Renal cortical epithelial cell (primary cell): ENCODE results near the gene UBE2M. TPM values are rescaled to one million over a fixed set of nuclear protein-coding genes. Genes with fewer than 3 reads are reported as not detected.

Source experiments
- DNase-seq: peaks from one replicate; pipeline ENCODE4 v3.0.0-alpha.2; 2011; ENCODE audit warnings: low read depth
- total RNA-seq: library from RNA; depleted of rRNA; stranded (reverse); fragments of >200 nt; gene quantifications from 2 replicates; pipeline ENCODE4 v1.2.3, GENCODE V29; 2014

UBE2M gene
- total RNA-seq, 1 donor from 2014 or later: 39.4 TPM

DNA sequence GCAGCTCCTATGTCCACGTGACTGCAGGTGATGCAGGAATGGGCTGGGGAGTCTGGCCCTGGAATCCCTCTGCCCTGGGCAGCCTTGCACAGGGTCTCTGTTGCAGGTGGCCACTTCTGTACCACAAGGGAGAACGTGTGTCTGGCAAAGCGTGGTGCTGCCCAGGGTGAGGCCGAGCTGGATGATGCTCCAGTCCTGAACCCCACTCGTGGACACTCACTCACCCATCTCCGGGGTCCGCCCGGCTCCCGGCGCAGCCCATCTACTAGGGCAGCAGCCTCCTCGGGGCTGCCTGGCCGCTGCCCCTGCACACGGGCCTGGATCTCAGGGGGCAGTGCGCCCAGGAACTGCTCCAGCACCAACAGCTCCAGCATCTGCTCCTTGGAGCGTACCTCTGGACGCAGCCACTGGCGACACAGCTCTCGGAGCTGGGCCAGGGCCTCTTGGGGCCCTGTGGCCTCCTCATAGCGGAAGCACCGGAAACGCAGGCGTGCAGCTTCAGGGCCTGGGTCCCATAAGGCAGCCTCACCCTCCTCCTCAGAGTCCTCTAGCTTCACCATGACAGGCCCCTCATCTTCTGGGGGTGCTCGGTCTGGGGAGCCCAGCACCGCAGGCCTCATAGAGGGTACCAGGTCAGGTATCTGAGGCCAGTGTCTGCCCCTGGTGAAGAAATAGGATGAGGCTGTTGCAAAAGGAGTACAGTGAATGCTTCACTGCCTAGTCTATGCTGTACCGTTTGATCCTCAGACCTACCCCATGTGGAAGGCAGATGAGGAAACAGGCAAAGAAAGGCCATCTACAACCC, 12.6 kb upstream of the UBE2M start:
- no peak for DNase-seq

DNA sequence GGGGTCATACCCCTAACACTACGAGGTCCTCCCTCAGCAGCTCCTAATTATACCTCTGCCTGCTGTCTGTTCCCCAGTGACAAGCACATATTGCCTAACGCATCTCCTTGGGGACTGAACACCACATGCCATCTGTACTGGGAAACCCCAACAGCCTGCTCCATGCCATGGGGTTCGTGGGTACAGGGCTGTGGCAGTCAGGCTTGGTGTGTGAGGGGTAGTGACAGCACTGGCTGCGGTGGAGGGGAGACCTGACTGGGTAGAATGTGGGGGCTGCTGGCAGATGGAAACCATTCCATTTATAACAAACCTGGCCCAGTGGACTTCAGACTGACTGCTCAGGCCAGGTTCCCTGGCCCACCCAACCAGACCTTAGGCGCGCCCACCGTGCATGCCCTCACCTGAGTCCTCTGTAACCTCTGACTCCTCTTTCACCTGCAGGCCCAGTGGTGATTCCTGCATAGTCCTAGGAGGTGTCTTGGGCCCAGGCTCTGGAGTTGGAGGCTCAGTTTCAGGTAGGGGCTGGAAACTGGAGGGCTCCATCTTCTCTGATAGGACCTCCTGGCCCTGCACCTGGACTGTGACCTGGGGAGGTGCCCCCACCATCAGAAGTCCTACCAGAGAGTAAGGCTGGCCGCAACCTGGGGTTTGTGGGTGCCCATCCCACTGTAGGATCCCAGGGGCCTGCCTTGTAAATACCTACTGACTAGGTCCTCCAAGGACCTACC, 11.7 kb upstream of the UBE2M start:
- DNase-seq: no peak

DNA sequence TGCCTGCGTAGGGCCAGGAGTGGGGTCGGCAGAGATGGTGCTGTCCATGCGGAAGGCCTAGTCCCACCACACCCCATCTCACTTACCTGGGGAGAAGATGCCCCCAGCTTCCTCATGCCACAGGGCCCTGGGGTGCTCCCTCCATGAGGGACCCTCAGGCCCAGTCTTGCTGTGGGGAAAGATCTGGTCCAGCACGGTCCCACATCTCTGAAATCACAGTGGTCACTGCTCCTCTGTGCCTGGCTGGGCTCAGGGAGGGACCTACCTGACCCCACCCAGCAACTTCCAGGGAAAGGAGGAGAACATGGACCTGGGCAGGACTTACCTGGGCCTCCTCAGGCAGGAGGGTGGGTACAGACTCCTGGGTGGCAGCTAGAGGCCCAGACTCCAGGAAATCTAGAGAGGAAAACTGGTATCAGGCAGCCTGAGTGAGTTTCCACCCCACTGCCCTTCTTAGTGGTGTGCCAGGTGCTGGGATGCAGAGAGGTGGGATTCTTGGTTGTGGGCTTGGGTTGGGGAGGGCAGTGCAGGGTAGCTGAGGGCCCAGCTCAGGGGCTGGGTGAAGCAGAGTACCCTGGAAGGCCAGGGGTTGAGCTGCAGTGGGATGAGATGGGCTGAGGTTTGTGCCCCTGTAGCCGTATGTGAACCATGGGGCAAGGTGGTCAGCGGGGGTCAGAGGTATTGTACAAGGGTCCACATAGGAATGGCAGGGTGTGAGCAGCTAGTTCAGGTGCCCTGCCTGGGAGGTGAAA, 11.0 kb upstream of the UBE2M start:
- no peak for DNase-seq

DNA sequence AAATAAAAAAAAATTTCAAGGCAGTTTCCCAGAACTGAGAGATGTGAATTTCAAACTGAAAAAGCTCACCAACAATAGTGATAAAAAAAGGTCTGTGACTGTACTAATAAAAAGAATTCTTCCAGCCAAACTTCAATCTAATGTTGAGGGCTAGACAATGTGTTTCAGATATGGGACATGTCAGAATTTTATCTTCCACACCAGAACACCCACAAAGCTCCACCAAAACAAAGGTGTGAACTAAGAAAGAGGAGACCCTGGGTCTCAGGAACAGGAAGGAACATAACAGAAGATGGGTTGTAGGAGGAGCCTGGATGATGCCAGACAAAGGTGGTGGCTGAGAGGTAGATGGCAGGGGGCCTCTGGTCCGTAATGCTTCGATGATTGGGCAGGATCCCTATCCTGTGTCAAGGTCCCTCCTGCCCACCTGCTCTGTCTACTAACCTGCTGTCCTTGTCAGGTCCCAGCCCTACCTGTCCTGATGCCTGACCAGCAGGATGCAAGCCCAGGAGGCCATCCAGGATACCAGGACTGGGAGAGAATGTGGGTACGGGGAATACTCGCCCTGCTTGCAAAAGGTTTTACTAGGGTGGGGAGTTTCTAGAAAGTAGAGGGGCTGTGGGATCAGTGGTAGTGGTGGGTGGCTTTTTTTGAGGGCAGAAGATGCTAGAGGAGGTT, 10.2 kb upstream of the UBE2M start:
- no peak for DNase-seq

DNA sequence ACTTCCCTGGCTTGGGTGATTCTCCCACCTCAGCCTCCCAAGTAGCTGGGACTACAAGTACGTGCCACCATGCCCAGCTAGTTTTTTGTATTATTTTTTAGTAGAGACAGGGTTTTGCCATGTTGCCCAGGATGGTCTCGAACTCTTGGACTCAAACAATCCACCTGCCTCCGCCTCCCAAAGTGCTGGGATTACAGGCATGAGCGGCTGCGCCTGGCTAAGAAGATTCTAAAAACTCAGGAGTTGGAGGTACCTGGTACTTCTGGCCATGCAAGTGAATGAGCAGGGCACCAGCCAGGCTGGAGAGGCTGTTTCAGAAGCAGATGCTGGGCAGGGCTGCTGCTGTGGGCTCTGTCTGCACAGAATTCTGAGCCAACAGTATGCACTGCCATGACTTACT, 8.6 kb upstream of the UBE2M start:
- DNase-seq: no peak

DNA sequence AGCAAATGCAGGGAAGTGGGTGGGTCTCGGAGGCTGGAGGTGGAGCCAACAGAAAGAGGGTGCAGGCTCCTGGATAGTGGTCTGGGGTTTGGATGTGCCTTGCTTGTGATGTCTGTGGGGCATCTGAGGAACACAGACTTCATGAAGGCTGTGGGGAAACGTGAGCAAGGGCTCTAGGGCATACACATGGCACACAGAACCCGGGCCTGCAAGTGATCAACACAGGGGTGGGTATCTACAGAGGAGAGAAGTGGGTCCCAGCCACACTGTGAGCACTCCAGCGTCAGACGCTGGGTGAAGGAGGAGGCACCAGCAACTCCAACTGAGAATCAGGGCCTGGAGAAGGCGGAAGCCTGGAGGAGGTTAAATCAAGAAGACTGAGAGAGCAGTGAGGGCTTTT, 5.4 kb upstream of the UBE2M start:
- no peak for DNase-seq

DNA sequence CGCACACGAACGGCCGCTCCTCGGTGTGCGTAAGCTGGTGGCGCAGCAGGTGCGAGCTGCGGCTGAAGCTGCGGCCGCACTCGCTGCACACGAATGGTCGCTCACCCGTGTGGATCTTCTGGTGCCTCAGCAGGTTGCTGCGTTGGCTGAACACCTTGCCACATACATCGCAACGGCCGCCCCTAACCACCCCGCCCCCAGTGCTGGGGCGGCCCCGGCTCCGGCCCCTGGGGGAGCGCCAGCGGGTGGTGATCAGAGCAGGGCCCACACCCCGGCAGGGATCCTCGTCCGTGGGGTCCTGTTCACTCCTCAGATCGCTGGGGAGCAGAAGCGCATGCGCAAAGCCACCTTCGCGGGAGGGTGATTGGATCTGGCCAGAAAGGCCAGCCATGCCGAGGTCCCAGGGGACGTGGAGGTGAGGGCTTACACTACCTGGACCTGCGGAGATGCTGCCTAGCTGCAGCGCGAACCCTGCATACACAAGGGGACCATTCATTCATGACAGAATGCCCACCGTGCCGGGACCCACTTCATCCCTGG, 4.7 kb upstream of the UBE2M start:
- no peak for DNase-seq

DNA sequence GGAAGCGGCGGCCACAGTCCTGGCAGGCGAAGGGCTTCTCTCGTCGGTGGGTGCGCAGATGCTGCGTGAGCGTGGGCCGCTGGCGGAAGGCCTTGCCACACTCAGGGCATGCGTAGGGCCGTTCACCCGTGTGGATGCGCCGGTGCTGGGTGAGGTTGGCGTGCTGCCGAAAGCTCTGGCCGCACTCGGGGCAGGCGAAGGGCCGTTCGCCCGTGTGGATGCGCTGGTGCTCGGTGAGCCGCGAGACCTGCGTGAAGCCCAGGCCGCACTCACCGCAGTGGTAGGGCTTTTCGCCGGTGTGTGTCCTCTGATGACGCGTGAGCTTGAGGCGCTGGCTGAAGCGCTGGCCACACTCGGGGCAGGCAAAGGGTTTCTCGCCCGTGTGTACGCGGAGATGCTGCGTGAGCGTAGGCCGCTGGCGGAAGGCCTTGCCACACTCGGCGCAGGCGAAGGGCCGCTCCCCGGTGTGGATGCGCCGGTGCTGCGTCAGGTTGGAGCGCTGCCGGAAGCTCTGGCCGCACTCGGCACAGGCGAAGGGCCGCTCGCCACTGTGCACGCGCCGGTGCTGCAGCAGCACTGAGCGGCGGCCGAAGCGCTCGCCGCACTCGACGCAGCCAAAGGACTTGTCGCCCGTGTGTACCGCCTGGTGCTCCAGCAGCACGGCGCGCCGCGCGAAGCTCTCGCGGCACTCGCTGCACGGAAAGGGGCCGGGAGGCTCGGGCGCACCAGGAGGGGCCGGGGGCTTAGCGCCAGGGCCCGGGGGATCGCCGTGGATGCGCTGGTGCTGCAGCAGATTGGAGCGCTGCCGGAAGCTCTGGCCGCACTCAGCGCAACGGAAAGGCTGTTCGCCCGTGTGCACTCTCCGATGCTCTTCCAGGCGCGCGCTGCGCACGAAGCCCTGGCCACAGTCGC, 4.0 kb upstream of the UBE2M start:
- no peak for DNase-seq

DNA sequence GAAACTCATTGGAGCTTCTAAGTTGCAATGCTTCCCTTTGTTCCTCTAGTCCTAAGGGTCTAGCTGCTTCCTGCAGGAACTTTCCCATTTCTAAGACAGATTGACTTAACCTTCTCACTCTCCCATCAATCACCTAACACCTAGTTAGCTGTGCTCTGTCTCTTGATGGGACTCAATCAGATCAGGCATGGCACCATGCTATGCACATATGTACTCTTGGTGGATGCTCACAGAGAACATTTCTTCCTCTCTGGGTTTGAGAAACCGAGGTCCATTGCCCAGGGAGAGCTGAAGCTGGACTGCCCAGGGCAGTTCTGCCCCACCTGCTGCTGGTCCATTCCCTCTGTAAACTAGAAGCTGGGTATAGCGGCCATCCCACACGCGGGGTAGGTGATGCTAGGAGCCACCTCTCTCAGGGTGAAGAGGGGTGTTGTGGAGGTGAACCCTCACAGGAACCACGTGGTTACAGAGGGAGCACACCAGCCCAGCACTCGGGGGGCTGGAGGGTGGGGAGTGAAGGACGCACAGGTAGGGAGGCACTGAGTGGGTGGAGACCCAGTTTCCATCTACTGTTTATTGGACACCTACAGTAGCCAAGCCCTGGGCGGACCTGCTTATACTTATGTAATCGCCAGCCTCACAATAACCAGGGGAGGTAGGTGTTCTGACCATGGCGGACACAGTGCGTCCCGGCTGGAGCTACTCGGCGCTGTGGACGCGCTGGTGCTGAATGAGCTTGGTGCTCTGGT, 3.1 kb upstream of the UBE2M start:
- no peak for DNase-seq

DNA sequence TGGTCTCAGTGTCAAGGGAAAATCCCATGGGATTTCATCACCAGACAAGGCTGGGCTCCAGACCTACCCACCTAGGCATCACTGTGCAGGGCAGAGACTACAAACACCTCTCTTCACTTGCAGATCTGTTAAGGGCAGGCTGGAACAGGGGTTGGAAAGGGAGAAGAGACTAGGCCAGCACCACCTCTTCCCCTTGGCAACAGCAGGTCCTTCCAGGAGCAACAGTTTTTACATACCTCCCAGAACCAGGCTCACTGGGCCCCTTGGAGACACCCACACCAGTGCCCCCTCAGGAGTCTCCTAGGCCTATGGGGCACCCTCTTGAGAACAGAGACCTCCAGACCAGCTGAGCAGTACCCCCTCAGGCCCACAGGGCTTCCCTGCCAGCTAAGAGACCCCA, 2.5 kb upstream of the UBE2M start:
- no peak for DNase-seq

DNA sequence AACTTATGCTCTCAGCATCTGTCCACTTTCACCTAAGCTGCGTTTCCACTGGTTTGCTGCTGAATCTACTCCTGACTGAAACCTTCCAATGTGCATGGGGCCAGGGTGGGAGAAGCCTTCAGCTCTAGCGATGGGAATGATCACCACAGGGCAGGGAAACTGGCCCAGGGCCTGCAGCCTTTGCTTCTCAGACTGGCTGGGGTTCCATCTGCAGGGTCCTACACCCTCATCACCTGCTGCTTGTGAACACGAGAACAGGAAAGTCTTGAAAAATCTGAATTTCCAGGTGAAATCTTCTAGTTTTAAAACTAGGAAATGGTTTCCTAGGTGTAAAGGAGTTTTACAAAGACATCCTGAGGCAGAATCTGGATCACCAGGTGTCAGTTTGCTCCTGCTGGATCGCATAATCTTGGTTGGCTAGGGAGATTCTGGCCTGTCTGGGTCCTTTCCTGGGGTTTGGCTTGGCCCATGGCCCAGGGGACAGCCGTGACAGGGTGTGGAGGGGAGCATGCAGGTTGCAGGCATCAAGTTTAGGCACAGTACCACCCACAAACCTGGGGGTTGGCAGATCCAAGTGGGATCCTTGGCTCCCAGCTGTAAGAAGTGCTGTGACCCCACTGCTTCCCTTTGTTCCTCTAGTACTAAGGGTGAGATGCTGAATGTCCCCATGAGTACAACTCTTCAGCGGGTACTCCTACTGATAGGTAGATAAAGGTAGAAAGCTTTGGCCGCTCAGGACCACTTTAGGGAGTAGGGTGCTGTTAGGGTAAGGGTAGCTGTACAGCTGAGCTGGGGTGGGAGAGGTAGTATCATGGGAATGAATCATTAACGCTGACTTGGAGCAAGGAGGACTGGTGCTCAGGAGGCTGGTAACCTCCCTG, 1.8 kb upstream of the UBE2M start:
- no peak for DNase-seq

DNA sequence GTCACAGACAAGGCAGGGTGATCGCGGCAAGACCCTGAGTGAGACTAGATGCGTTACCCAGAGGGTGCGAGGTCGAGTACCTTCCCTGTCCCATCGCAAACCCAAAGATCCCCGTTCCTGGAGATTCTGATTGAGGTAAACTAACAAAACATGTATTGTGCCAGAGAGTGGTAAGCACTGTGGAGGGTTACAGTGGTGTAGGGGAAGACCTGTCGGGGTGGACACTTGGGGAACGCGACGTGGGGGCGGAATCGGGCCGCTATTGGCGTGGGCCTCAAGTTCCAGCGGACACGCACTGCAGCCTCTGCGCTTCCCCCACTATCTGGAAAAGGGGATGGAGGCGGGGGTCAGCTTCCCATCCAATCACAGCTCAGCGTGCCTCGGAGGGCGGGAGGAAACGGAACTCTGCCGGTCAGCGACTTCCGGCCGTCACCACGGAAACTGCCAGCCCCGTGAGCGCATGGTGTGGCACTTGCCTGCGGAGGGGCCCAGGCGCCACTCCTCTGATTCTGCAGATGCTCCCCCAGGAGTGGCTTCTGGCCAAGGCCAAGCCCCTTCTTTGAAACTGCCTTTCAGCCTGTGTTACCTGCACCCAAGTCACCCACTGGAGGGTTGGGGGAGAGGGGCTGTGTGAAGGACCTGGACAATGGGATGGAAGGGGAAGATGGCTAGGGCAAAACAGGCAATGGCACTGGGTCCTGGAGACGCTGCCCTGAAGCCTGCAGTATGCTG, 1.0 kb upstream of the UBE2M start:
- peak; percentile 86 for DNase-seq

DNA sequence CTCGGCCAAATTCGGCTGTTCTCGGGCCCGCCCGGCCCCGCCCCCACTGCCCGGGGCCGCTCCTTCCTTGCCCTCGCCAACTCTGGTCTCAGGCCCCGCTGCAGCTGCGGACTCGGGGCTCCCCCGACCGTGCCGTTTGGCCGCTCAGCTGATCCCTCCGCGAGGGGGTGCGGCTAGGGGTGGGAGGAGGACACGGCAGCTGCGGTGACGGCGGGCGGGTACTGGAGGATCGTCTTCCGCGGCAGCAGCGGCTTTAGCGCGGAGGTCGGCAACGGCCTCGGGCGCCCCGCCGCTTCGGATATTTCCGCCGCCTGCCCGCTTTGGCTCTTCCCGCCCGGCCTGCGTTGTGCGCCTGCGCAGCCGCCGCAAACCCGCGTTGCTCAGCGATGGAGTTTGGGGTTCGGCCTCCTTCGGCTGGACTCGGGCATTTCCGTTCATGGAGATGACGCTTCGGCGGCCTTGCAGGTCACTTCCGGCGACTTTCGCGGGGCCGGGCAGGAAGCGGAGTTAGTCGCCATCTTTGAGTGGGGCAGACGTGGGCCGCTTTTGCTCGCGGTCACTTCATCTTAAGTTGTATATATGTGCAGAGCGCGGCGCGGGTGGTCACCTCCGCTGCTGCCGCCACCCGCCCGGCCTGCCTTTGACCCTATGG, 338 bp upstream of the UBE2M start:
- DNase-seq: peak; percentile 95

DNA sequence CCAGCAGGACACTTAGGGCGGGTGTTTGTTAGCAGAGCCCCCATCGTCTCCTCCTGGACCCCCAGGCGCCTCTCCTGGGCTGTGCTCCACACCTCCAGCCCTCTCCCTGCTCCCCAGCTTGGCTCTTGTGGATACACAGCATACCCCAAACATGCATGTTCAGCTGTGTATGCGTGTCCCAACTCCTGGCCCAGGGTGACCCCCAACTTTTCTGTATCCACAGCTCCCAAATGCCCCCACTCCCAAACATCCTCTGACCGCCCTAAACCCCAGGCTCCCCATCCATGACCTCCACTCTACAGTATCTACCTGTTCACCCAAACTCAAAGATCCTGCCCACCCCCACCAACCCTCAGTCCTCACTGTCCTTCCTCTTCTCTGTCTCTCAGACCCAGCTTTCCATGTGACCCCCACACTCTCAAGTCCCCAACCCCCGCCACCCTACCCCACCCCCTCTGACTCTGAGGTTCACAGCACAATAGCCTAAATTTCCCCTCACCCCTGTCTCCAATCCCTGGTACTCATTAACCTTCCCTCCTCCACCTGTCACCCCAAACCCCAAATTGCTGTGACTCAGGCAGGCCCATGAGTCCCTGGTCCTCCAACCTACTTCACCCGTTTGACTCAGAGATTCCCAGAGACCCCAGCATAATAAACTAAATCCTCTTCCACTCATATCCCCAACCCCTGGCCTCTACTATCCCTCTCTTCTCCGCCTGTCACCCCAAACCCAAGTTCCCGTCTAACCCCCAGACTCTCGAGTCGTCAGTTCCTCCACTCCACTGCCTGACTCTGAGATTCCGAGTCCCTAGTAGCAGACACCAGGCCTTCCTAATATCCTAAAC, 968 bp downstream of the UBE2M start:
- no peak for DNase-seq

DNA sequence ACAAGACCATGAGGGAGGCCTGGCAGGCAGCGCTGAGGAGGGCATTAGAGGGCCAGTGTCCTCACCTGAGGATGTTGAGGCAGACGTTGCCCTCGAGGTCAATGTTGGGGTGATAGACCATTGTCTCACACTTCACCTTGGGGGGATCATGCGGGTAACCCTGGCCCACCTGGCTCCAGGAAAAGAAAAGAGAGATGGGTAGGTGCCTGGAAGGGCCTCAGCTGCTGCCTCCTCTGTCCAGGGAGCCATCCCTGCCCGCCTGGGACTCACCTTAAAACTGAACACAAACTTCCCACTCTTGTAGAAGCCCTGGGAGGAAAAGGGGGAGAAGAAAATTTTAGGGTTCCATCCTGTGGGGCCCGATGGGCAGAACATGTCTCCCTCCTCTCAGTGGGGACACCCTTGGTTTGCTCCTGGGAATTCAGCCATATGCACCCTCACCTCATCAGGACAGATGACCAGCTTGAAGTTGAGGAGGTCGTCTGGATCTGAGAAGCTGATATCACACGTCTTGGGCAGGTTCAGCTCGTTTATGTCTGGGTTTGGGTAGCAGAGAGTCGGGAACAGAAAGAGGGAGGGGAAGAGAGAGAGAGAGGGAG, 1.7 kb downstream of the UBE2M start:
- DNase-seq: no peak

DNA sequence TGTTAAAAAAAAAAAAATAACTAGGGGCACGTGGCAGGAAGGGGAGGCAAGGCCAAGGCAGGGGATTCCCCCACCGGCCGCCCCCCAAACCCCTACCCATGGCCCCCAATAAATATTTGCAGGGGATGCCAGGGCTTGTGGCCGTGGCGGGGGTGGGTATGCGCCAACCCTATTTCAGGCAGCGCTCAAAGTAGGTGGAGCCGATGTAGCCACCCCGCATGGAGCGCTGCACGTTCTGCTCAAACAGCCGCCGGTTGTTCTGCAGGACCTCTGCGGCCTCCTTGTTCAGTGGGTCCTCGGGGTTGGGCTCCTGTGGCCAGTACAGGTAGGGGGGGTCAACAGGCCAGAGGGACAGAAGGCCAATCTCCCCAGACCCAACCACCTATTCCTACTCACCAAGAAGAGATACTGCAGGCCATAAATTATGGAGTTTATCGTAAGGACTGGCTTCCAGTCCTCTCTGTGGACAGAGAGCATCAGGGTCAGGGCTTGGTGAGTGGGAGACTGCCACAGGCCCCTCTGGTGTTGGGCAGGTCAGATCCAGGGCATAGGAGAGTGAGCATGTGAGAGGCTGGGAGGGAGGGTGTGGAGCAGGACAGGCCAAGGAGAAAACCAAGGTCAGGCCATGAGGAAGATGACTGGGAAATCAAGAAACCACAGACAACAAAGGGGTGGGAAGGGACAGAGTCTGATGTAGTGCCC, 2.3 kb downstream of the UBE2M start:
- DNase-seq: no peak
